ENCODE measurements around the gene POLK.
"Not testable (repeated sequence)": the region's sequence is repeated elsewhere in the genome, so short reads cannot be mapped to it uniquely, and the experiment has no call there.

The POLK gene

GRCh38 chr5:75552764-75553163, 41.1 kb downstream of the POLK start:
- Histone ChIP-seq H3K36me3 (peaks cover 19% of the 10 kb centered on the region), H3K27me3 (no peaks in the 10 kb centered on the region), H3K9me3 (no peaks in the 10 kb centered on the region), H3K4me3 (ENCODE audit: low read depth, low read length) (no peak overlapping the region), H3K4me1 (no peaks in the 10 kb centered on the region)
- DNase-seq = no peak
- TF ChIP-seq, protein P1, sequence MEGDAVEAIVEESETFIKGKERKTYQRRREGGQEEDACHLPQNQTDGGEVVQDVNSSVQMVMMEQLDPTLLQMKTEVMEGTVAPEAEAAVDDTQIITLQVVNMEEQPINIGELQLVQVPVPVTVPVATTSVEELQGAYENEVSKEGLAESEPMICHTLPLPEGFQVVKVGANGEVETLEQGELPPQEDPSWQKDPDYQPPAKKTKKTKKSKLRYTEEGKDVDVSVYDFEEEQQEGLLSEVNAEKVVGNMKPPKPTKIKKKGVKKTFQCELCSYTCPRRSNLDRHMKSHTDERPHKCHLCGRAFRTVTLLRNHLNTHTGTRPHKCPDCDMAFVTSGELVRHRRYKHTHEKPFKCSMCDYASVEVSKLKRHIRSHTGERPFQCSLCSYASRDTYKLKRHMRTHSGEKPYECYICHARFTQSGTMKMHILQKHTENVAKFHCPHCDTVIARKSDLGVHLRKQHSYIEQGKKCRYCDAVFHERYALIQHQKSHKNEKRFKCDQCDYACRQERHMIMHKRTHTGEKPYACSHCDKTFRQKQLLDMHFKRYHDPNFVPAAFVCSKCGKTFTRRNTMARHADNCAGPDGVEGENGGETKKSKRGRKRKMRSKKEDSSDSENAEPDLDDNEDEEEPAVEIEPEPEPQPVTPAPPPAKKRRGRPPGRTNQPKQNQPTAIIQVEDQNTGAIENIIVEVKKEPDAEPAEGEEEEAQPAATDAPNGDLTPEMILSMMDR (IDR thresholded peaks at IDR 0.05; ENCODE audit: low read depth, low read length) = no peak

DNA sequence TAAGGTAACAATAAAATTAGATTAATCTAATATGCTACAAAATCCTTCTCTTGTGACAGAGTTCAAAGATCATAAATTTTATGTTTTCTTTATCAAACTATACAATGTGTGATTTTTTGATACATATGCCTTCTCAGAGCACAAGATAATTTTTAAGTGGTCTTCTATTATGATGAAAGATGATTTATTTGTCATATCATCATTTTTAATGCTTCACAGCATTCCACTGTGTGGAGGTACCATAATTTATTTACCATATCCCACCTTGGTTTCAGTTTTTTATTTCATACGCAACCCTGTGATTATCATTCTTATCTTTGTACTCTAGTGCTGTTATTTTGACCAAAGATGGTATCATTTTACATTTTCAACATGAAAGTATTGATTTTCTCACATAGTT, 41.7 kb downstream of the POLK start:
- no peaks in the 10 kb centered on the region for H3K9me3 ChIP-seq
- H3K36me3 ChIP-seq = peaks cover 19% of the 10 kb centered on the region
- DNase-seq = no peak
- no peaks in the 10 kb centered on the region for H3K4me1 ChIP-seq
- H3K4me3 ChIP-seq (ENCODE audit: low read depth, low read length) = no peak overlapping the region
- H3K27me3 ChIP-seq = no peaks in the 10 kb centered on the region
- TF ChIP-seq, protein P1 (IDR thresholded peaks at IDR 0.05; ENCODE audit: low read depth, low read length) = no peak

- H3K4me3 ChIP-seq (ENCODE audit: low read depth, low read length) = no peak overlapping the region
- H3K36me3 ChIP-seq = peaks cover 14% of the 10 kb centered on the region
- no peaks in the 10 kb centered on the region for H3K27me3 ChIP-seq
- no peak for DNase-seq
- TF ChIP-seq, protein P1 (IDR thresholded peaks at IDR 0.05; ENCODE audit: low read depth, low read length) = no peak
- no peaks in the 10 kb centered on the region for H3K9me3 ChIP-seq
- no peaks in the 10 kb centered on the region for H3K4me1 ChIP-seq
Measured at GRCh38 chr5:75558221-75558620, 46.5 kb downstream of the POLK start.

DNA sequence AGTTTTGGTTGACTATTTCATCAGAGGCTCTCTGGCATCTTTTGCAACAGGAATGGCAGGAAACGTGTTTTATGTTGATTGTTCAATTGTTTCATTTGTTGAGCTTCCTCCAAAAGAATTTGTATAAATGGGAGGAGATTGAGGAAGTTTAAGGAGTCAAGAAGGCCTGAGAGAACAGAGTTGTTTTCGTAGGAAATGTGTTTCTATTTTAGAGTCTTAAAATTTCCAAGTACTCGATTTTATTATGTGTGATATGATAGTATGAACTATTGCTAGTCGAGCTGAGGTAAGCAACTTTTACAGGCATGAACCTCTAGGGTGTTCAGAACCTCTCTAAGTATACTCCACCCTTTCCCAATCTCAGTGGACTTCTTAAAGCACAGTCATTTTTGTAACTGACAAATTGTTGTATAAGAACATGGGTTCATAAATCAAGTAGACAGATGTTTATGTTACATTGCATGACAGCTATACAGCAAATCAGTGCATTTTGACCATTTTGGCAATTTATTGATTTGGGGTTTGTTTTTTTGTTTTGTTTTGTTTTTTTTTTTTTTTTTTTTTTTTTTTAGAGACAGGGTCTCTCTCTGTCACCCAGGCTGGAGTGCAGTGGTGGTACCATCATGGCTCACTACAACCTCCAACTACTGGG, 47.4 kb downstream of the POLK start:
- no peaks in the 10 kb centered on the region for H3K9me3 ChIP-seq
- no peak overlapping the region for H3K4me3 ChIP-seq (ENCODE audit: low read depth, low read length)
- H3K4me1 ChIP-seq = no peaks in the 10 kb centered on the region
- TF ChIP-seq, protein P1 (IDR thresholded peaks at IDR 0.05; ENCODE audit: low read depth, low read length) = no peak
- no peak for DNase-seq
- H3K27me3 ChIP-seq = no peaks in the 10 kb centered on the region
- H3K36me3 ChIP-seq = peaks cover 6% of the 10 kb centered on the region

GRCh38 chr5:75560655-75561054, 49.0 kb downstream of the POLK start:
- not testable (repeated sequence) for H3K27me3 ChIP-seq; H3K4me1 ChIP-seq; H3K9me3 ChIP-seq; H3K4me3 ChIP-seq (ENCODE audit: low read depth, low read length); H3K36me3 ChIP-seq; DNase-seq

GRCh38 chr5:75565991-75566709, 54.5 kb downstream of the POLK start:
- not testable (repeated sequence) for H3K27me3 ChIP-seq; DNase-seq; H3K9me3 ChIP-seq; H3K4me3 ChIP-seq (ENCODE audit: low read depth, low read length)
- peaks cover 12% of the 10 kb centered on the region for H3K36me3 ChIP-seq
- peaks cover 14% of the 10 kb centered on the region for H3K4me1 ChIP-seq

- Histone ChIP-seq H3K9me3 (no peaks in the 10 kb centered on the region), H3K36me3 (peaks cover 12% of the 10 kb centered on the region), H3K4me3 (ENCODE audit: low read depth, low read length) (no peak overlapping the region), H3K4me1 (peaks cover 14% of the 10 kb centered on the region), H3K27me3 (no peaks in the 10 kb centered on the region)
- TF ChIP-seq, protein P1 (IDR thresholded peaks at IDR 0.05; ENCODE audit: low read depth, low read length) = no peak
- no peak for DNase-seq
Measured at GRCh38 chr5:75566710-75567309, 55.1 kb downstream of the POLK start.
